Right cardiac atrium (tissue), 5 donors: Measurements from ENCODE around the gene MED15. TPM values are rescaled to one million over a fixed set of nuclear protein-coding genes. Genes with fewer than 3 reads are reported as not detected.

Experiments used
- ATAC-seq, 2 donors: fragments of 200-7000 bp; cut with Tn5 transposase; one replicate each; pipeline versions ENCODE4 v1.8.0 to v1.9.1; 2020; ENCODE audit warnings: moderate library complexity in 2 of 2, mild to moderate bottlenecking in 1 of 2
- DNase-seq, 3 donors: peaks; one replicate each; pipeline ENCODE4 v3.0.0-alpha.2; 2020
- H3K27ac ChIP-seq: one replicate; pipeline ENCODE4 v1.5.1; 2013; ENCODE audit warnings: mild to moderate bottlenecking, low read length, control low read depth, moderate library complexity
- H3K27me3 ChIP-seq: one replicate; pipeline ENCODE4 v1.6.1; 2013; ENCODE audit not compliant: control insufficient read depth, insufficient read depth
- H3K4me1 ChIP-seq: one replicate; pipeline ENCODE4 v1.6.1; 2013; ENCODE audit warnings: low read length; ENCODE audit not compliant: control insufficient read depth, insufficient read depth
- H3K4me3 ChIP-seq: one replicate; pipeline ENCODE4 v1.5.1; 2013; ENCODE audit warnings: low read length, control low read depth
- H3K9me3 ChIP-seq: one replicate; pipeline ENCODE4 v1.6.1; 2013; ENCODE audit warnings: low read length; ENCODE audit not compliant: control insufficient read depth
- WGBS: extraction: QIAGEN DNeasy Blood & Tissue Kit; methylation state at CpG from one replicate; pipeline ENCODE4 v1.1.7; 2013; 5-methylcytosine and 5-hydroxymethylcytosine counted together
- intact Hi-C, 4 donors: fragments of 100-400 bp; cut with DNase I; formaldehyde crosslinking; loops; one replicate each; pipeline versions ENCODE4 v1.11.0 to v1.14.0; 2022 to 2023
- polyA plus RNA-seq: library from polyadenylated mRNA; stranded (reverse); fragments of 200-250 nt; gene quantifications from one replicate; pipeline ENCODE4 v1.2.3, GENCODE V29; 2013
- total RNA-seq, 4 donors: library from RNA; stranded (reverse); fragmentation: NEBNext Ultra II Directional; extraction: Animal tissue kit (Norgen Biotek cat#: 25700); gene quantifications; one replicate each; pipeline ENCODE4 v1.2.1, GENCODE V29; 2021
- donor health status: healthy with polysubstance abuse.
- donor health status: DM: no; HTN: yes; CAD: no.
- donor health status: DM: no; HTN: no; CAD: no.
- donor health status: DM: no; HTN: yes; CAD: no; lungs with severe emphysema.
- donor health status: DM: yes; HTN: yes; CAD: no.

The MED15 gene
- total and polyA plus RNA-seq, 5 donors = 30.9 to 53.4 (median 49.5) TPM

DNA sequence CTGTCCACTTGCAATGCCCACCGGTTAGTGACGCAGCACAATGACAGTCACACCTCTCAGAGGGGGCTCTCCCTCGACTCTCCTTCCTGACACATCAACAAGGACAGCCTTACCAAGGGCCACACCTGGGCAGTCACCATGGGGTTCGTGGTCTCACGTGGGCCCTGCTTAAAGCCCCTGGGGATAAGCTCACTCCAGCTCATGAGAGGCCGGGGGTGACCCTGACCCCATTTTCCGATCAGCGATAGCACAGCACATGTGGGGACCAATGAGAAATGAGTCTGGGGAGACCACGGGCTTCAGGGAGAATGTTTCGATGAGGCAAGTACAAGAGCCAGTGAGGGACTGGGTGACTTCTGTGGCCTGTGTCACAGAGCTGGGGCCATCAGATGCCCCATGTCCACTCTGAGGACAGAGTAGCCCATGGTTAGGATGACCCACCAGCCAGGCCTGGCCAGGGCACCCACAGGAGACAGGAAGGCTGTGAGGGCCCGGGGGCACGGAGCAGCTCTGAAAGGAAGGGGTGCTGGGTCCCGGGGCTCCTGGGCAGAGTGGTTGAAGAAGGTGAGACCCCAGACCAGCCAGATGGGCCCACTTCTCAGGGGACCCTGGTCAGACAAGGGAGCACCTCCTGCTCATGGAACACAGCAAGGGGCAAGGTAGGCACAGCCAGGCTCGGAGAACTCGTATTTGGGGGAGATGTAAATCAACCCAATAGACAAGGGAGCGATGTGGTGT is 128.8 kb downstream of the MED15 start:
- no peak for DNase-seq
- no peaks in the 10 kb centered on the region for H3K9me3 ChIP-seq
- no peak overlapping the region for H3K4me3 ChIP-seq
- H3K27me3 ChIP-seq = no peaks in the 10 kb centered on the region
- no peaks in the 10 kb centered on the region for H3K4me1 ChIP-seq
- intact Hi-C loops = no loop called here
- no peak for ATAC-seq
- no peak overlapping the region for H3K27ac ChIP-seq
- WGBS = 85% methylated on average over 16 of the region's 16 CpGs

DNA sequence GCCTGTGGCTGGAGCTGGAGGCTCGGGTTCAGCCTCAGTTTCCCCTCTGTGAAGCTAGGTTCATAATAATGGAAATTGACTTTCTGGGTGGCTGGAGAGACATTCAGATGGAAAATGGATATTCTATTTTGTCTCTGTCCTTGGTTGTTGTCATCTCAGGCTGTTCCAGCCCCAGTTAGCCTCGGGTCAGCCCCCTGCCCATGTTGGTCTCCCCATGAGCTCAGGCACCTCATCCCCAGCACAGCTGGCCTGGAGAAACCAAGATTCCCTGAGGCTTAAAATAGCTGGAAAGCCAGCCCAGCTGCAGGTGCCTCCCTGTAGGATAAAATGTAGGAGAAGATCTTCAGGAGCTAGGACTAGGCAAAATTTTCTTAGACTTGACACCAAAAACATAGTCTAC is 129.5 kb downstream of the MED15 start:
- ATAC-seq = no peak
- 66% methylated on average over 2 of the region's 2 CpGs for WGBS
- intact Hi-C loops = no loop called here
- DNase-seq = no peak
- Histone ChIP-seq H3K27me3 (no peaks in the 10 kb centered on the region), H3K9me3 (no peaks in the 10 kb centered on the region), H3K4me1 (no peaks in the 10 kb centered on the region), H3K4me3 (no peak overlapping the region), H3K27ac (no peak overlapping the region)

Other genes with a start within 250 kb of the MED15 start
- gene RTN4R, start 239.3 kb upstream of the MED15 start, total RNA-seq = 1 to 10 TPM in 3 of 4 donors, under 1 TPM in 1; 0.56 to 1.9 (median 1.2) TPM
- gene RTN4R, start 239.3 kb upstream of the MED15 start, polyA plus RNA-seq = 1.1 TPM
- 10 to 100 TPM; 40.0 to 58.3 (median 49.2) TPM for gene DGCR6L, start 187.6 kb upstream of the MED15 start, total RNA-seq
- gene DGCR6L, start 187.6 kb upstream of the MED15 start, polyA plus RNA-seq = 88.9 TPM
- gene ZNF74, start 113.5 kb upstream of the MED15 start, total RNA-seq = 1 to 10 TPM; 5.4 to 6.5 (median 6.1) TPM
- 3.5 TPM for gene ZNF74, start 113.5 kb upstream of the MED15 start, polyA plus RNA-seq
- gene SCARF2, start 69.8 kb upstream of the MED15 start, total RNA-seq = 1 to 10 TPM; 4.6 to 7.1 (median 4.9) TPM
- 2.9 TPM for gene SCARF2, start 69.8 kb upstream of the MED15 start, polyA plus RNA-seq
- 10 to 100 TPM; 17.9 to 25.8 (median 20.6) TPM for gene KLHL22, start 11.8 kb upstream of the MED15 start, total RNA-seq
- 19.1 TPM for gene KLHL22, start 11.8 kb upstream of the MED15 start, polyA plus RNA-seq